SW480 (cell line): ENCODE data around the gene SETBP1.

Experiments used
- DNase-seq: peaks from one replicate; pipeline ENCODE4 v3.0.0-alpha.2; 2016; ENCODE audit warnings: low spot score

The SETBP1 gene

GRCh38 chr18:44731530-44732237 is 51.0 kb downstream of the SETBP1 start:
- no peak for DNase-seq

GRCh38 chr18:44732238-44732563 is 51.5 kb downstream of the SETBP1 start:
- DNase-seq, result no peak

DNA sequence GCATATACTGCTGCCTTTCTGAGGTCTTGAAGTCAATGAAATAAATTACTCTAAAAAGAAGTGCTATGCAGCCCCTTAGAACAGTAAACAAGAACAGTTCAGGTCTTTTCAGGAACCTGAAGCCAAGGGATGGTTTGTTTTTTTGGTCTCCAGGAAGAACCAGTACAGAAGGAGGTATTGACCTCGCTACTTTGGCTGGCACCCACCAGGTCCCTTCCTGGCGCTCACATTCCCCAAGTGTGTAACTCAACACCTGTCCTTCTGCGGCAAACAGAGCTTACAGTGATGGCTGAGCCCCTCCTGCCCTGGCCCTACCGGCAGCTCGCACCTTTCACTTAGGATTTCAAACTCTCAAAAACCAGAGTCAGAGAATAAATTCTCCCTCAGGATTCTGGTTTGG is 51.9 kb downstream of the SETBP1 start:
- DNase-seq, result no peak

GRCh38 chr18:44733069-44733753 is 52.5 kb downstream of the SETBP1 start:
- DNase-seq, result peak; percentile 84

DNA sequence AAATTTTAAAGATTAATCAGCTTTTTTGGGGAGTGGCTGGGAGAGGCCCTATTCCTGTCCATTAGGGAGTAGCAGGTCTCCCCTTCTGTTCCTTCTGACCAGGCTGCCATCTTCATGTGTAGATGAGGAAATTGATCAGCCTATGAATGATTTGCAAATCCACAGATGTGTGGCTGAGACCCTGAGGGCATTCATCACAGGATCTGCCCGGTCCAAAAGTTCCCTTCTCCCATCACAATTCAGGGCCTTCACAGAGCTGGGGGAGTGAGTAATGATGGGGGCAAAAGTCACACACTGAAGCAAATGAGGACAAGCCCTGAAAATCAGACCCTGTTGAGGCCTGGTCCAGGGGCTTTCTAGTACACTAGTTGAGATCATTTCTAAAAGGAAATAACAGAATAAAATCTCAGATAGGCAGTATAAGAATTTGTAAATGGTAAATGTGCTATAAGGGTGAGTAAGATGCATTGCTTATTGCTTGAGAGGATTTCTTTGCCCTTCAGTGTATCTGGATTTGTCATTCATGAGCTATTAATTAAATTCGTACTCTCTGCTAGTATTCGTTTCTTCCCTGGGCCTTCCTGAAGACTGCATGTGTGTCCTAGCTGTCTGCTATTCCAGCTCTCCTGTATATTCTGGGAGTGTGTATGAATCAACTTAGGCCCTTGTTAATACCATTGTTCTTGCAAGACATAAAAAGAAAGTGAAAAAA is 53.2 kb downstream of the SETBP1 start:
- DNase-seq, result no peak

- no peak for DNase-seq
Measured at GRCh38 chr18:44735096-44735495, 54.4 kb downstream of the SETBP1 start.

DNA sequence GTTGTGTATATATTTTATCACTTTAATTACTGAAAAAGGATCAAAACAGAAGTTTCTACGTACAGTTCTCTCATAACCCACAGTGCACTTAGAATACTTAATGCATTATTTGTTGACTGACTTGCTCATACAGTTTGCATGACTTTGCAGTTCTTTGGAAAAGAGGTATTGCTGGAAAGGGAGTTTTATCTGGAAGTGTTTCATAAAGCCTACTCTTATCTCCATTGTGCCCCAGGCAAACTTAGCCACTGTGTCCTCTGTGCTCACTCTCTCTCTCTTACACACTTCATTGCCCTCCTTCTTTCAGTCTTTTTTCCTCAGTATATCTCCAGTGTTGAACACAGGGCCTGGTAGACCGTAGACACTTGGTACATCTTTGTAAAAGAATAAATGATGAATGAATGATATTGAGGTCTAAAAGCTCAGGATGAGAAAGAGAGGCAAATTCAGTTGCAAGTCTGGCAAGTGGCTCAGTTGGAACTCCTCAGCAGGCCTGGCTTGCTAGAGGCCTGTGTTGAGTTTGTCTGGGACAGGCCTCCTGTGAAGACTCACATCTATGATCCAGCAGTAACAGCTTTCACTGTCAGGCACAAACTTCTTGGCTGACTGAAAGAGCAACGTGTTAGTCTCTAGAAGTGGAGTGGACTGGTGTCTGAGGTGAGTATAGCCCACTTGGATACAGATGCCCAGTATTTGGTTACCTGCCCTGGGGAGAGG is 56.1 kb downstream of the SETBP1 start:
- DNase-seq, result no peak

DNA sequence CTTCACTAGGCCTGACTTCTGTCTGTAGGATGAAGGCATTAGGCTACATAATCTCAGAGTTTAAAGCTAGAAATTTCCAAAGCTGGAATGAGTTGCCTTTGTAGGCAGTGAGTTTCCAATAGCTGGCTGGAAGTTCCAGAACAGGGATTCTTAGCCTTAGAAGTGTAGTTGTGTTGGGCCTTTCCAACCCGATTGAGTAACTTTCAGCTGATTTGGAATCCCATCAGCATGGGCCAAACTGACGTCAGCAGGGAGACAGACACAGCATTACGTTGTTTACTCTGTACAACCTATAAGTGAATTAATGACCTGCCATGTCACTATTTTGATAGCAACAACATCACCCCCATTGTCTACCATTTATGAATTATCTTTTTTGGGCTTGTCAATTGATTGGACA is 56.9 kb downstream of the SETBP1 start:
- no peak for DNase-seq

DNA sequence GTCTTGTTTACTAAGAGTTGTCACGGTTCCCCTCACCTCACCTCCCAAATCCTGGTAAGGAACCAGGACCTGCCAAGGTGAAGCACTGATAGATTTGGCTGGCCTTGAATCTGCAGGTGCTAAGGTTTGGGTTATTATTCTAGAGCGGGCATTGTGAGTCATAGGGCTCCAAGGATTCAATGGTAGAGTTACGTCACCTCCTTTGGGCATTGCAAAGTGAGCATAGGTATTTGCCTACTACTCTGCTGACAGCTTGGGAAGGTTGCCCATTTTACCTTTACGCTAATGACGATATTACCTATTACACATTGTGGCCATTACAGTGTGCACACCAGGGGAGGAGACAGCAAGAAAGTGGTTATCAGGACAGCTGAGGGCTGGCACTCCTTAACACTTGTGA is 59.3 kb downstream of the SETBP1 start:
- DNase-seq, result no peak

- DNase-seq, result no peak
Measured at GRCh38 chr18:44741085-44741484, 60.4 kb downstream of the SETBP1 start.

GRCh38 chr18:44741511-44741910 is 60.8 kb downstream of the SETBP1 start:
- DNase-seq, result no peak

- DNase-seq, result no peak
Measured at GRCh38 chr18:44742126-44742525, 61.4 kb downstream of the SETBP1 start.

DNA sequence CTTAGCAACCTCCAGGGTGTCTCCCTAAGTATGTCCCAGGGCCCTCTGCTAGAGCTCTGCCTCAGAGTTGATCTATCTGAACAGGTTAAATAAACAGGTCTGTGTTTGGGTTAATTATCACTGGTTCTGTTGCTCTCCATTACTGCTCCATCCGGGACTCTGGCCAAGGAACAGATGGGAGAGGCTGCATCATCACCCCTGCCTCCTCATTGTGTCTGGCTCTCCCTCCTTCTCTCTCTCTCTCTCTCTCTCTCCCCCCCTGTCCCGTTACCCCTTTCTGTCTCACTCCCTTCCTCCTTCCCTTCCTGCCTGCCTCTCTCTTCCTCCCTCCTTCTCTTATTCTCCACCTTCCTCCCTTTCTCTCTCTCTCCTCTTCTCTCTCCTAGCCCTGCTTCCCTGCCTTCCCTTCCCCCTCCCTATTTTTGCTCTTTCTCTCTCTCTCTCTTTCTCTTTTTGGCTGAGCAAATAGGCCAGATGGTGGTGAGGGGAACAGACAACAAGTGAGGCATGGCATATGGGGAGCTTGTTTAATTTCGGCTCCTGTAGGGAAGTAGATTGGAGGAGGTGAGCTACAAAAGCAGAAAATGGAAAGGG is 62.1 kb downstream of the SETBP1 start:
- no peak for DNase-seq

DNA sequence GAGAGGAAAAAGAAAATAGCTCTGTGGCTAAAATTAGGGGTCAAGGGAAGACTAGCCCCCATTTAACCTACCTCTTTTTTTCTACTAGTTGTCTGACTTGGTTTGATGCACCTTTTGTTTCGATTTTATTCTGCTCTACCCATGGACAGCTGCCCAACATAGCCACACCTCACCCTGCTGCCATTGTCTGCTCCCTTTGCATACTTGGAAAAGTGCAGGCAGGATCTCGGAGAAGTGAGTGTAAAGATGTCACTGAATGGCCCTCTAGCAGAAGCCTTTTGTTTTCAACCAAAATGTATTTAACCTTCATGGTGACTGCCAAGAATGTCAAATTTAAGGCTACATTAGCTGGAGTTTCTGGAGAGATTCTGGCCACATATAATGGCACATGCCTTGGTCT is 62.9 kb downstream of the SETBP1 start:
- DNase-seq, result no peak

DNA sequence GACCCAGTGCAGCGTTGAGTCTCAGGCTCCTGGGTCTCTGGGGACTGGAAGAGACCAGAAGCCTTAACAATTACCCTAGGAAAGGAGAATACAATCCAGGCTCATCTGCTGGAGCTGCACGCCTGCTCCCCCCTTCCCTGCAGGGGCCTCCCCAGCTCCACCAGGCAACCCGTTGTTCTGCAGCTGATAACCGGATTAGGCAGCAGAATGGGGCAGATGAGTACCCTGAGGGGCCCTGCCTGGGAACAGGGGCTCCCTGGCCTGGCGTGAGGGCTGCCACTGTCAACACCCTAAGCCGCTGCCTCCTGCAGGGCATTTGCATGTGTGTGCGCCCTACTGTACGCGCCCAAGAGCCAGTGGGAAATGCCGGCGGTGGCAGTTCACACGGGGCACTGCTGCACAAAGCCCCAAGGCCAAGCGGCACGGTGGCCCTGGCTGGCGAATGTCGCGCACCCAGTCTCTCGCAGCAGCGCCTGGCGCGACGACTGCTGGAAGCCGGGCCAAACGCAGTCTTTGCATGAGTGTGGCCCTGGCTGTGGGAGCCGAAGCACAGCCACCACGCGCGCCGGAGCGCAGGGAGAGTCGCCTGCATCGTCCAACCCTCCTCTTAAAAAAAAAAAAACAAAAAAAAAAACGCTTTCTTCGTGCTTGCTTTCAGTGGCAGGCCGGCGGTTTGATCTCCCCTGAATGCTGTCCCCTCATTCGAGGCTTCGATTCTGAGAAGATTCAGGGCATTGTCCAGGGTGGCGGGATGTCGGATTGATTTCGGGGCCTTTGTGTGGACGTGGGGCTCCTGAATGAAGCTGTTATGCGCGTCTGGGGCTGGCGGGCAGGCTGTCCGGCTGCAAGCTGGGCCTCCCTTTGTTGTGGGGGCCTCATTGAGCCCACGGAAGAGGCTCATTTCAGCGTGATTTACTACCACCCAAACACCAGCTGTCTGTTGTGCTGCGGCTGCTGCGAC is 63.8 kb downstream of the SETBP1 start:
- no peak for DNase-seq

DNA sequence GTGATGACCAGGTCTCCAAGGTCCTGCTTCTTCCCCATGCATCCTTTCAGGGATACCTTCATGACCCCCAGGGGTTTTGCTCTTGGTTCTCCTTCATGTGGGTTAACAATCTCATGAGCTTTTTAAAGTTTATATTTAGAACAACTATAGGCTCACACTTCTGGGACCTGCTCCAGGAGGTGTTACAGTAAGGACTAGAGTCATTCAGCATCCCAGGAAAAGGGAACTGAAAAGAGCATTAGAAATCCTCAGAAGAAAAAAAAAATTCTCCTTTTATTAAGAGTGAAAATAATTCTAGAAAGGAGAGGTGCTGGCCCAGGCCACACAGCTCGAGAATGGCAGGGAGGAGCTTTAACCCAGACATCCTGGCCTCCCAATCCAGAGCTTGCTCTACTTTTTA is 66.5 kb downstream of the SETBP1 start:
- DNase-seq, result no peak

DNA sequence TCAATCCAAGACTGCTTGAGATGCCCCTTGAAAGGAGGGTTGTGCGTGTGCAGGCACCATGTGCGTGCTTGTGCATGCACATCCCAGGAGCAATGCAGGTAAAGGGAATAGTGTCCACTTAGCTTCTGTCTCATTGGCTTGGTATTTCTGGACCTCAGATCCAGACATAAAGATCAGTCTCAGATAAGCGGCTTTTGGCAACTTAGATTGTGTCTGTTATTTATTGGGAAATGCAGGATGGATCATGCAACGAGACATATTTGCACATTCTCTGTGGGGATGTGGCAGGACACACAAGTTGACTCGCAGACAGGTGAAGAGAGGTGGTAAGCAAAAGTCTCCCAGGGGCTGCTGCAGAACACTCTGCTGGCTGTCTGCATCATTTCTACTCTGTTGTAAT is 67.9 kb downstream of the SETBP1 start:
- no peak for DNase-seq

- no peak for DNase-seq
Measured at GRCh38 chr18:44750774-44751173, 70.1 kb downstream of the SETBP1 start.

DNA sequence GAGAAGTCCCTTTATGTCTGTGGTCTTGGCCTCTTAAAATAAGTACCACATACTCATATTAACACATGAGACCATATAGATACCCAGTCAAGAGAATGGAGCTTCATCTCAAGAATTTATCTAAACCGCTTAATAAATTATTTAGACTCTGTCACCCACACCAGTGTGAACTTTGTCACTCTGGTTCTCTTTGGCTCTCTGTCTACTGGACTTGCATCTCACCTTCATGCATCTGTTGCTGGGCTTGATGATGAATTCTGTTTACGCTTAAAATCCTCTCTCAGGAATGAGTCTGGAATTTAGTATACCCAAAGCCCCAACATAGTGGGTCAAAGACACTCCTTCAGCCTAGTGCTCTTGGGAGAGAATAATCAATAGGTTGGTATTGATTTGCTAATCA is 73.9 kb downstream of the SETBP1 start:
- no peak for DNase-seq

DNA sequence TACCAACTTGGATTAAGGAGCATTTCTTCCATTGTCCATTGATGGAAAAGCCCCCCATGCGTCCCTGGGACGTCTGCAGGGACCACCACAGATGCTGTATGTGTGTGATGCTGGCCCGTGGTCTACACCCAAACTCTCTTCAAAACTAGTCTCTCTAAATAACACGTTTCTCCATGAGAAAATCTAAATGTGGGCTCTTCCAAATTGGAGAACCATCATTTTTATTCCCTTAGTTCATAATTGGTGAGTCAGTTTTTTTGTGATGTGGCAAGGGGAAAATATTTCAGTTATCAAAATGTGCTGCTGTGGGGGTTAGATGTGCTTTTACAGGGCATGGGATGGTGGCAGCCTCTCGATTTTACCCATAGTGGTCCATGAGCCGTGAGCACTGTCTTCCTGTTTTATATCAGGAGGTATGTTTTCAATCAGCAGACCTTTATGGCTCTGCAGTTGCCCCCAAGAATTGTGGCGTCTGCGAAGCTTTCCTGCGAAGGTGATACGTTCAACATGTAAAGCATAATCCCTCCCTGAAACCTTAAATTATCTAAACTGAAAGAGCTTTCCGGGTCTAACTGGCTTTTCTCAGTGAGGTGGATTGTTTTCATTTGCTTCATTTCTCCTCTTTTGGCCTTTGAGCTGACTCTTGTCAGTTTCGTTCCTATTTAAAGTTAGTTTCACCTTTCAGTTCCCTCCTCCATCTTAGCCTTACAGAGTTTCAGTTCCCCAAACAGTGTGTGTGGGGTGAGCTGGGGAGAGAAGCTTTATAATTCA is 78.4 kb downstream of the SETBP1 start:
- DNase-seq, result no peak
